ENCODE measurements around the gene TRPC1. TPM values are rescaled to one million over a fixed set of nuclear protein-coding genes. Genes with fewer than 3 reads are reported as not detected.
A peak's percentile ranks its signal among the peaks of the same experiment; 100 is the strongest.
"Not testable (repeated sequence)": the region's sequence is repeated elsewhere in the genome, so short reads cannot be mapped to it uniquely, and the experiment has no call there.

The TRPC1 gene
- total RNA-seq, 2 experiments from 2014 or later: 3.0 TPM

DNA sequence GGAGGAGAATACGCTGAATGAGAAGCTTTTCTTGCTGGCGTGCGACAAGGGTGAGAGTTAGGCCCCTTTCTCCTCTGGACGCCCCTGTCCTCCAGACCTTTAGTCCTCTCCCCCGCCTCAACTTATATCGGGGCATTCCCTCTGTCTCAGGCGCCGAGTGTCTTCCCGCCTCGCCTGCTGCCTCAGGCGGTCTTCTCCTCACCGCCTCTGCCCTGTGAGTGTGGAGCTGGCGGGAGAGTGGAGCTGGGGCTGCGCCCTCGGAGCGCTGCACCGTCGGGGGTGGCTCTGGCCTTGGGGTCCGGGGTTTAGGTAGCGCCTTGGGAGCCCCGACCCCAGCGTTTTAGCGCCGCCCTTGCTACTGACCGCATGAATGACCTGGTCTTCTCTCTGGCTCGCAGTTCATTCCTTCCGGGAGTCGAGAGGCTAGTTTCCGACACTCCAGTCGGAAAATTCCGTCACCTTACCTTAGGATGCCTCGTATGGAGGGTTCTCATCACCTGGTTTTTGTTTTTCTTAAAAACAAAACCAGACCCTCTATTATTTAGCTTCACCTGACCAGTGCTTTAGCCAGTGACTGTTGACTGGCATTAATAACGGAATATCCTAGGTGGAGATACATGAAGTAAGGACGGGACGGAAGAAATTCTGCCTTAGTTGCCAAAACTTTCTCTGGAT lies 985 bp downstream of the TRPC1 start:
- Mint-ChIP-seq H3K9me3 (no peaks in the 10 kb centered on the region), H3K4me1 (peaks cover 12% of the 10 kb centered on the region), H3K36me3 (ENCODE audit: low read depth) (no peaks in the 10 kb centered on the region), H3K27me3 (peaks cover 47% of the 10 kb centered on the region), H3K27ac (peak overlapping the region; percentile 64), H3K4me3 (peak overlapping the region; percentile 80)
- DNase-seq: peak; percentile 20
- ChIA-PET CTCF (no interaction called here), POLR2A (interaction anchor here (0.8 to 2.8 kb wide), 5 partner anchors 130 to 928 kb away, joined by 3 to 16 read pairs (median 4); partner anchors contain the start of gene ATR)

DNA sequence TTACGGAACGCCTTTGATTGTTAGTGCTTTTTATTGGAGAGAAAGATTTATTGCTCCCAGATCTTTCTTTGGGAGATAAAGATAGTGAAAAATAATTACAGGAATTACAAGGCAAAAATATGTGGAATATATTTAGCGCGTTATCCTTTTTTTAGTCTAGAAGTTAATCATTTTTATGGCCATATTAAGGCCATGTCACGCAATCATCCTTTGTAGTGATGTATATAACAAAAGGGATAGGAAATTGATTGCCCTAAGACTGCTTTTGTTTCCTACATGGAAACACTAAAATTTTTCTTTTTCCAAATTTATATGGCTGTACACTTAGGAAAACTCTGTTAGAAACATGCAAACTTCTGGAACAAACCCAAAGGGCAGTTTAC lies 1.5 kb downstream of the TRPC1 start:
- Mint-ChIP-seq H3K27me3 (peaks cover 44% of the 10 kb centered on the region), H3K4me1 (peaks cover 12% of the 10 kb centered on the region), H3K4me3 (peak overlapping the region; percentile 80), H3K9me3 (no peaks in the 10 kb centered on the region), H3K27ac (no peak overlapping the region), H3K36me3 (ENCODE audit: low read depth) (no peaks in the 10 kb centered on the region)
- ChIA-PET POLR2A (interaction anchor here (0.8 to 2.8 kb wide), 2 partner anchors 146 to 273 kb away, joined by 3 to 16 read pairs; partner anchors contain the start of gene ATR), CTCF (no interaction called here)
- no peak for DNase-seq

DNA sequence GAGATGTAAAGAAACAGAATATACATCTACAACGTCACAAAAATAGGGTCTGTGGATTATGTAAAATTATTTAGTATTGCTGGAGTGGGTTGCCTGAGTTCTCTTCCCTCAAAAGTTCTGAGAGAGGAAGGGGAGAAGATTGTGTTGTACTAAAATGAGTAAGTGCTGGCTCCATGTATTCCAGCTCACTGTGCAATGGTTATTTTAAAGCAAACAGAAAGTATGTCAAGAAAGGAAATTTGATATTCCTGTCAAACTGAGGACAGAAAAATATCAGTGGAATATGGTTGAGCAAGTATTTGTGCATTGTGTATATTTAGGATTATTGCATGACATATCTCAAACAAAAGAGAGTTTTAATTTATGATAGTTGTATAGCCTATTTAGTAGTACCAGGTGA lies 2.2 kb downstream of the TRPC1 start:
- H3K27ac Mint-ChIP-seq: no peak overlapping the region
- DNase-seq: no peak
- no peaks in the 10 kb centered on the region for H3K36me3 Mint-ChIP-seq (ENCODE audit: low read depth)
- H3K9me3 Mint-ChIP-seq: no peaks in the 10 kb centered on the region
- ChIA-PET POLR2A (no interaction called here), CTCF (interaction anchor here (1.3 kb wide), 1 partner anchor 147 kb away, joined by 4 read pairs; the partner anchor contains the start of gene ATR)
- peaks cover 12% of the 10 kb centered on the region for H3K4me1 Mint-ChIP-seq
- peaks cover 37% of the 10 kb centered on the region for H3K27me3 Mint-ChIP-seq
- no peak overlapping the region for H3K4me3 Mint-ChIP-seq

DNA sequence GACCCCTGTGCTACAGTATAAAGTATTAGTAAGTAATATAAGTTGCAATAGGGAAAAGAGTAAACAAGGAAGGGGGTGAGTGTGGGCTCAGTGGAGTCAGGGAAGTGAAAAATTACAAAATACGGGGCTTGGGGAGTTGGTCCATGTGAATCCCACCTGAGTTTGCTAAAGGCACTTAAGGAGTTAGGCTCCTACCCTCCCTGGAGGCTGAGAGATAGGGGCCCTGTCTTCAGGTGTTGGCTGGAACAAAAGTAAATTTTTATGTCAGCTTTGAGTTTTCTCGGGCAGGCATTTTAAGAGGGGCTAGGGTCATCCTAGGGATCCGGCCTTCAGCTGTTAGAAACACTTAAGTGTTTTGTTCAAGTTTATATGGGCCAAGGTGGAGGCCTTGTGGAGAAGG lies 8.2 kb downstream of the TRPC1 start:
- Mint-ChIP-seq H3K36me3 (ENCODE audit: low read depth) (no peaks in the 10 kb centered on the region), H3K9me3 (no peaks in the 10 kb centered on the region), H3K27me3 (peaks cover 5% of the 10 kb centered on the region), H3K4me3 (no peak overlapping the region), H3K27ac (no peak overlapping the region), H3K4me1 (no peaks in the 10 kb centered on the region)
- ChIA-PET POLR2A (interaction anchor here (1.4 kb wide), 1 partner anchor 9 kb away, joined by 3 read pairs; the partner anchor contains the start of gene TRPC1), CTCF (no interaction called here)
- DNase-seq: no peak

DNA sequence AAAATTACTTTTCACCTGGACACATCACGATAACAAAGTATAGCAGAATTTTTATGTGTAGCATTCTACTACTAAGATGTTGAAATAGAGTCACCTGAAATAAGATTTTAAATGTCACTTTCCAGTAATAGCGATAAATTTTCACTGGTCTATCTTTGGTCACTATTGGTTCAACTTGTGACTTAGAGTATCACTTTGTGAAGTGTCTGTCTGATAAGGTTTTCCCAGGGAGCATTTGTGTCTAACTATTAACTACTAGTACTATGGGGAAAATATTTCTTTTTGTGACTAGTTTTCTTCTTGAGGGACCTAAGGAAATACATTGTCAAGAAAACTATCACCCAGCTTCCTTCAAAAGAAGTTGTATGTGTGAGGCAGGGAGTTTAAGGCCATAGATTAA lies 11.0 kb downstream of the TRPC1 start:
- POLR2A ChIA-PET: no interaction called here
- CTCF ChIA-PET: no interaction called here
- no peaks in the 10 kb centered on the region for H3K4me1 Mint-ChIP-seq
- H3K36me3 Mint-ChIP-seq (ENCODE audit: low read depth): no peaks in the 10 kb centered on the region
- H3K27me3 Mint-ChIP-seq: no peaks in the 10 kb centered on the region
- no peak overlapping the region for H3K4me3 Mint-ChIP-seq
- H3K27ac Mint-ChIP-seq: no peak overlapping the region
- no peak for DNase-seq
- no peaks in the 10 kb centered on the region for H3K9me3 Mint-ChIP-seq

DNA sequence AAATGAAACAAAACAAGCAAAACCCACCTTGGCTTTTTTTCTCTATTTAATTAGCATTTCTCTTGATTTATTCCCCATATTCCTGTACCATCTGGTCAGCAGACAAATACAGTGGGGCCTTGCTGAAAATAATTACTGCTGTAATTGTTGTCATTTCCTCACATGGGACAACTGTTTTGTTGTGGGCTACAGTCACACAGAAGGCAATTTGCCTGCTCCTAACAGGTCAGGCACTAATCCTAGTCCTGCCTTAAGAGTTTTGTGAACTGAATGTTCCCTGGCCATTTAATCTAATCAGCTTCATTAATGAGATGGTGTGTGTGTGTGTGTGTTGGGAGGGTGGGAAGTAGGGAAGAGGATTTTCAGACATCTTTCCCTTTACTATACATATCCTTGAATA lies 11.6 kb downstream of the TRPC1 start:
- ChIA-PET CTCF (no interaction called here), POLR2A (no interaction called here)
- no peak for DNase-seq
- Mint-ChIP-seq H3K4me1 (no peaks in the 10 kb centered on the region), H3K4me3 (no peak overlapping the region), H3K9me3 (no peaks in the 10 kb centered on the region), H3K27me3 (no peaks in the 10 kb centered on the region), H3K36me3 (ENCODE audit: low read depth) (no peaks in the 10 kb centered on the region), H3K27ac (no peak overlapping the region)

DNA sequence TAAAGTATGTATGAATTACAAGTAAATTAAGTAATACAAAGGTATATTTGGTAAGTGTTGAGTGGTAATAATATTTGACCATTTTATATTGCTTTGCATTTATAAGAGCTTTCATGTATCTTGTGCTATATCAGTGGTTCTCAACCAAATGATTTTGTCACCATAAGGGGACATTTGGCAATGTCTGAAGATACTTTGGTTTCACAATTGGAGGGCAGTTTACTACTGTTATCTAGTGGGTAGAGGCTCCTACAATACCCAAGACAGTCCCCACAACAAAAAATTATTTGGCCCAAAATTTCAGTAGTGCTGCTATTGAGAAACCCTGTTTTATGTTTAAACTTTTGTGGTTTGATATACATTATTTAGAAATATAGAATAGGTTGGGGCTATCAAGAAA lies 14.6 kb downstream of the TRPC1 start:
- Mint-ChIP-seq H3K9me3 (no peaks in the 10 kb centered on the region), H3K4me1 (no peaks in the 10 kb centered on the region), H3K27ac (no peak overlapping the region), H3K4me3 (no peak overlapping the region), H3K27me3 (peaks cover 2% of the 10 kb centered on the region), H3K36me3 (ENCODE audit: low read depth) (no peaks in the 10 kb centered on the region)
- no peak for DNase-seq
- CTCF ChIA-PET: no interaction called here
- POLR2A ChIA-PET: no interaction called here

DNA sequence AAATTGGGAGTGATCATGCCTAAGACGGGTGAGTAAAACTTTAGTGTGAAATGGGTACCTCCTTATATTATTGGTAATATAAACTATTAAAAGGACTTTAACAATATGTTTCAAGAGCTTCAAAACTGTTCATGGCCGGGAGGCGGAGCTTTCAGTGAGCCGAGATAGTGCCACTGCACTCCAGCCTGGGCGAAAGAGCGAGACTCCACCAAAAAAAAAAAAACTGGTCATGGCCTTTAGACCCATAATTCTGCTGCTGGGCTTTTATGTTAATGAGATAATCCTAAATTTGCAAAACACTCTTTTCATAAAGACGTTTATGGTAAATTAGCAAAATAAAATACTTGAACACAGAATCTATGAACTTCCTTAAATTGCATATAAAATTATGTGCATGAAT lies 22.8 kb downstream of the TRPC1 start:
- no peak for DNase-seq
- H3K9me3 Mint-ChIP-seq: no peaks in the 10 kb centered on the region
- no peak overlapping the region for H3K27ac Mint-ChIP-seq
- no peaks in the 10 kb centered on the region for H3K27me3 Mint-ChIP-seq
- POLR2A ChIA-PET: no interaction called here
- H3K36me3 Mint-ChIP-seq (ENCODE audit: low read depth): peaks cover 7% of the 10 kb centered on the region
- CTCF ChIA-PET: no interaction called here
- H3K4me3 Mint-ChIP-seq: no peak overlapping the region
- H3K4me1 Mint-ChIP-seq: no peaks in the 10 kb centered on the region

DNA sequence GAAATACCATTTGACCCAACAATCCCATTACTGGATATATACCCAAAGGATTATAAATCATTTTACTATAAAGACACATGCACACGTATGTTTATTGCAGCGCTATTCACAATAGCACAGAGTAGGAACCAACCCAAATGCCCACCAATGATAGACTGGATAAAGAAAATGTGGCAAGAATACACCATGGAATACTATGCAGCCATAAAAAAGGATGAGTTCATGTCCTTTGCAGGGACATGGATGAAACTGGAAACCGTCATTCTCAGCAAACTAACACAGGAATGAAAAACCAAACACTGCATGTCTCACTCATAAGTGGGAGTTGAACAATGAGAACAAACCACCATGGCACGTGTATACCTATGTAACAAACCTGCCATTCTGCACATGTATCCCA lies 26.7 kb downstream of the TRPC1 start:
- CTCF ChIA-PET; POLR2A ChIA-PET; H3K9me3 Mint-ChIP-seq; H3K36me3 Mint-ChIP-seq (ENCODE audit: low read depth); H3K4me3 Mint-ChIP-seq; H3K27ac Mint-ChIP-seq; H3K4me1 Mint-ChIP-seq; DNase-seq; H3K27me3 Mint-ChIP-seq: not testable (repeated sequence)

DNA sequence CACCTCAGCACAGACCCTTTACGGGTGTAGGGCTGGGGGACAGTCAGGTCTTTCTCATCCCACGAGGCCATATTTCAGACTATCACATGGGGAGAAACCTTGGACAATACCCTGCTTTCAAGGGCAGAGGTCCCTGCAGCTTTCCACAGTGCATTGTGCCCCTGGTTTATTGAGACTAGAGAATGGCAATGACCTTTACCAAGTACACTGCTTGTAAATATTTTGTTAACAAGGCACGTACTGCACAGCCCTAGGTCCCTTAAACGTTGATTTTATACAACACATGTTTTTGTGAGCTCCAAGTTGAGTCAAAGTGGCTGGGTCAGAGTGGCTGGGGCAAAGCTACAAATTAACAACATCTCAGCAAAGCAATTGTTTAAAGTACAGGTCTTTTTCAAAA lies 28.8 kb downstream of the TRPC1 start:
- CTCF ChIA-PET; DNase-seq; POLR2A ChIA-PET; H3K4me1 Mint-ChIP-seq; H3K36me3 Mint-ChIP-seq (ENCODE audit: low read depth); H3K4me3 Mint-ChIP-seq; H3K9me3 Mint-ChIP-seq; H3K27ac Mint-ChIP-seq; H3K27me3 Mint-ChIP-seq: not testable (repeated sequence)

DNA sequence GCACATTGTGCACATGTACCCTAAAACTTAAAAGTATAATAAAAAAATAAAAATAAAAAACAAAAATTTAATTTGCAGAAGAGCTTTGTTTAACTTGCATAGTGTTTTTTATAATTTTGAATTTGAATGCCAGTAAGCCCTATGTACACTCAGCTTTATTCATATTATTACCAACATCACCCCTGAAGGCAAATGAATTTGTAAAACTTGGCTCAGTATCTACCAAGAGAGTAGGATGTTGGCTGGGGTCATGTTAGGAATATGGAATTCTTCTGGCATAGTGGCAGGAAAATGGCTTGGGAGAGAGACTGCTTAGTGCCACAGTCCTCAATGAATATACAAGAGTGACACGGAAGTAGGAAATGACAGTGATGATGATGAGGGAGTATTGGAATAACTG lies 30.7 kb downstream of the TRPC1 start:
- peaks cover 7% of the 10 kb centered on the region for H3K36me3 Mint-ChIP-seq (ENCODE audit: low read depth)
- ChIA-PET CTCF (interaction anchor here (0.7 kb wide), 1 partner anchor 18 kb away, joined by 3 read pairs; no protein-coding TSS in a partner anchor), POLR2A (no interaction called here)
- no peaks in the 10 kb centered on the region for H3K9me3 Mint-ChIP-seq
- H3K27ac Mint-ChIP-seq: no peak overlapping the region
- no peak for DNase-seq
- H3K27me3 Mint-ChIP-seq: no peaks in the 10 kb centered on the region
- no peak overlapping the region for H3K4me3 Mint-ChIP-seq
- H3K4me1 Mint-ChIP-seq: no peaks in the 10 kb centered on the region

DNA sequence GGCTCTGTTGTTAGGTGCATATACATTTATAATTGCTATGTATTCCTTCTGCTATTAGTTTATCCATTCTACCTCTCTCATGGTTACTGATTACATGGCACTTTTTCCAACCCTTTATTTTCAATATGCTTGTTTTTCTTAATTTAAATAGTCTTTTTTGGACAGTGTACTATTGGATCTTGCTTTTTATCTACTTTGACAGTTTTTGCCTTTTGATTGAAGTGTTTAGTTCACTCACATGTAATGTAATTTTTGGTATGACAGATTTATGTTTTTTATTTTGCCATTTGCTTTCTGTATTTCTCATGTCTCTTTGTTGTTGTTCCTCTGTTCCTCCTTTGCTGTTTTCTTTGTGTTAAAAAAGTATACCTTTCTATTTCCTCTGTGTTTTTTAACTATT lies 44.5 kb downstream of the TRPC1 start:
- Mint-ChIP-seq H3K27ac (no peak overlapping the region), H3K9me3 (peaks cover 3% of the 10 kb centered on the region), H3K4me3 (no peak overlapping the region), H3K36me3 (ENCODE audit: low read depth) (no peaks in the 10 kb centered on the region), H3K4me1 (no peaks in the 10 kb centered on the region), H3K27me3 (no peaks in the 10 kb centered on the region)
- CTCF ChIA-PET: no interaction called here
- POLR2A ChIA-PET: no interaction called here
- no peak for DNase-seq

DNA sequence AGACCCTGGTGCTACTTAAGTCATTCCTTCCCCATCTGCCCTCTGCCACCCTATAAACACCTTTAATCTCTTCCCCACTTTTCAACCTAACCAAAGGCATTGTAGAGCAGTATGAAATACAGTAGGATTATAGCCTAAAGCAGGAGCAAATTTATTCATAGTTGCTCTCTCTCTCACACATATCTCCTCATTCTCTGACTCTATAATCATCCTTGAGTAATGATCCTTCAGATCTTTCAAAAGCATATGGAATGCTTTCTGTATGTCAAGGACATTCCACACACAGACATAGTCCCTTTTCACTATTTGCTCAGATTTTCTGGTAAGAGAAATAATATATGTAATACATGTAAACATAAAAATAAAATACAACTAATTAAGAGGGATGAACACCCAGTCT lies 54.1 kb downstream of the TRPC1 start:
- CTCF ChIA-PET: no interaction called here
- no peaks in the 10 kb centered on the region for H3K9me3 Mint-ChIP-seq
- POLR2A ChIA-PET: no interaction called here
- no peaks in the 10 kb centered on the region for H3K4me1 Mint-ChIP-seq
- H3K27me3 Mint-ChIP-seq: no peaks in the 10 kb centered on the region
- no peaks in the 10 kb centered on the region for H3K36me3 Mint-ChIP-seq (ENCODE audit: low read depth)
- H3K27ac Mint-ChIP-seq: no peak overlapping the region
- no peak overlapping the region for H3K4me3 Mint-ChIP-seq
- DNase-seq: no peak

DNA sequence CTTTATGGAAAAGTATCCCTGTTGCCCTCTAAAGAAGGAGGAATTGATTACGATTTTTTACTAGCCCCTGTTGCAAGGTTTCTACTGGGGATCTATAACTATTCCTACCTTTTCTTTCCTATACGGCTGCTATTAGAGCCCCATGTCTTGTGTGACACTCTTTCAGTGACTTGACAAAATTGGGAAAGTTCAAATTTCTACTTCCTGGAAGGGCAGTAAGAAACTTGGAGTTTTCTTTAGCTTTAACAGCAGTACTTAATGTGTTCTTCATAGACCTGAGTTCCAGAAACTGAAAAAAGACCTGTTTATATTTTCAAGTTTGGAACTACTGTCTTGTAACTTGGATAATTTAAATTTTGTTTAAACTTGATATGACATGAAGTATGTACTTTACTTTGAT lies 54.7 kb downstream of the TRPC1 start:
- CTCF ChIA-PET: no interaction called here
- POLR2A ChIA-PET: no interaction called here
- DNase-seq: no peak
- Mint-ChIP-seq H3K9me3 (no peaks in the 10 kb centered on the region), H3K4me3 (no peak overlapping the region), H3K27me3 (no peaks in the 10 kb centered on the region), H3K27ac (no peak overlapping the region), H3K4me1 (no peaks in the 10 kb centered on the region), H3K36me3 (ENCODE audit: low read depth) (no peaks in the 10 kb centered on the region)

Data from activated CD4-positive, alpha-beta memory T cell treated with anti-CD3 and anti-CD28 coated beads, Interleukin-2, amount 10 ng/mL, durations not matched to agents 7 days and 5 days (primary cell).